ENCODE measurements around the gene PHGDH.
A peak's percentile ranks its signal among the peaks of the same experiment; 100 is the strongest.

The PHGDH gene

GRCh38 chr1:119732465-119733168 lies 20.9 kb downstream of the PHGDH start:
- DNase-seq = no peak

GRCh38 chr1:119733754-119734153 lies 22.0 kb downstream of the PHGDH start:
- no peak for DNase-seq

- DNase-seq = no peak
Measured at GRCh38 chr1:119735217-119735616, 23.5 kb downstream of the PHGDH start.

GRCh38 chr1:119736649-119737039 lies 24.9 kb downstream of the PHGDH start:
- no peak for DNase-seq

- no peak for DNase-seq
Measured at GRCh38 chr1:119737040-119737682, 25.4 kb downstream of the PHGDH start.

- no peak for DNase-seq
Measured at GRCh38 chr1:119738100-119738720, 26.5 kb downstream of the PHGDH start.

GRCh38 chr1:119739150-119739549 lies 27.4 kb downstream of the PHGDH start:
- no peak for DNase-seq

GRCh38 chr1:119740261-119740660 lies 28.5 kb downstream of the PHGDH start:
- DNase-seq = no peak

GRCh38 chr1:119740896-119741780 lies 29.4 kb downstream of the PHGDH start:
- DNase-seq = no peak

GRCh38 chr1:119742202-119742601 lies 30.5 kb downstream of the PHGDH start:
- no peak for DNase-seq

GRCh38 chr1:119742677-119743076 lies 30.9 kb downstream of the PHGDH start:
- no peak for DNase-seq

- DNase-seq = no peak
Measured at GRCh38 chr1:119743308-119743707, 31.6 kb downstream of the PHGDH start.

GRCh38 chr1:119743776-119744597 lies 32.3 kb downstream of the PHGDH start:
- DNase-seq = peak; percentile 61

GRCh38 chr1:119744598-119744942 lies 32.8 kb downstream of the PHGDH start:
- no peak for DNase-seq

- no peak for DNase-seq
Measured at GRCh38 chr1:119745034-119745433, 33.3 kb downstream of the PHGDH start.

- DNase-seq = no peak
Measured at GRCh38 chr1:119747451-119747850, 35.7 kb downstream of the PHGDH start.

GRCh38 chr1:119748040-119748439 lies 36.3 kb downstream of the PHGDH start:
- DNase-seq = no peak

GRCh38 chr1:119752592-119752991 lies 40.9 kb downstream of the PHGDH start:
- DNase-seq = no peak

- no peak for DNase-seq
Measured at GRCh38 chr1:119758584-119758983, 46.9 kb downstream of the PHGDH start.

GRCh38 chr1:119762409-119762808 lies 50.7 kb downstream of the PHGDH start:
- DNase-seq = no peak

- DNase-seq = no peak
Measured at GRCh38 chr1:119762953-119763352, 51.2 kb downstream of the PHGDH start.

- DNase-seq = no peak
Measured at GRCh38 chr1:119764220-119764619, 52.5 kb downstream of the PHGDH start.

Measured in HCEC 1CT (cell line).